HepG2 (cell line): Measurements from ENCODE around the gene CHN2. TPM values are rescaled to one million over a fixed set of nuclear protein-coding genes. Genes with fewer than 3 reads are reported as not detected.

Experiments used
- ATAC-seq: fragments of 200-7000 bp; cut with Tn5 transposase; 3 replicates; pipeline ENCODE4 v1.9.1; 2020; ENCODE audit warnings: mild to moderate bottlenecking, moderate library complexity
- BruUV-seq: library from RNA; stranded (reverse); fragments of 400-500 nt; replicated peaks from 2 replicates; lab custom pipeline; 2021; lab: Mats Ljungman, UMichigan
- CTCF ChIA-PET: fragments of 300-600 bp; formaldehyde crosslinking; extraction: SDS; loops from one replicate; lab custom pipeline; 2021; ENCODE audit warnings: low total read pairs, inconsistent platforms, low intra/inter-chr PET ratio; lab: Yijun Ruan, JAX
- POLR2A ChIA-PET: fragments of 350-600 bp; sonication (Branson Sonifier 250); formaldehyde crosslinking; loops from one replicate; lab custom pipeline; 2020; ENCODE audit warnings: antibody characterized with exemption, inconsistent platforms; lab: Yijun Ruan, JAX
- DNase-seq: peaks from one replicate; pipeline ENCODE4 v3.0.0-alpha.2; 2015; ENCODE audit warnings: low spot score
- FAIRE-seq: peaks from 3 replicates; lab custom pipeline; 2011; peaks lifted over from hg19 to GRCh38; lab: Jason Lieb, UNC
- H2AFZ ChIP-seq: one replicate; pipeline ENCODE4 v1.6.1; 2011; ENCODE audit warnings: low read length, inconsistent platforms
- H3K27ac ChIP-seq: fragments of 300-600 bp; 3 replicates; pipeline ENCODE4 v1.8.0; 2011; ENCODE audit warnings: mixed run types, mild to moderate bottlenecking, mixed read lengths, low read length, inconsistent platforms; ENCODE audit not compliant: insufficient read depth; ENCODE audit errors: extremely low read length
- H3K27me3 ChIP-seq, 2 experiments: fragments of 200-600 bp in 1 of 2; 2 replicates in 1 of 2; 3 replicates in 1 of 2; pipeline versions ENCODE4 v1.6.0 to v1.8.0; 2011; ENCODE audit warnings: low read length in 2 of 2, mild to moderate bottlenecking in 2 of 2, moderate library complexity in 2 of 2, inconsistent platforms in 1 of 2; ENCODE audit not compliant: insufficient read depth in 2 of 2, control insufficient read depth in 1 of 2
- H3K36me3 ChIP-seq, 2 experiments: fragments of 200-600 bp in 1 of 2; replicated peaks in 1 of 2; 2 replicates in 1 of 2; 3 replicates in 1 of 2; pipeline versions ENCODE4 v1.5.1 to v1.8.0; 2011; ENCODE audit warnings: low read length in 2 of 2, inconsistent platforms in 1 of 2; ENCODE audit not compliant: insufficient read depth in 2 of 2, control insufficient read depth in 1 of 2
- H3K4me1 ChIP-seq: 2 replicates; pipeline ENCODE4 v1.5.1; 2012; ENCODE audit warnings: low read length, inconsistent platforms; ENCODE audit not compliant: insufficient read depth
- H3K4me2 ChIP-seq: 2 replicates; pipeline ENCODE4 v1.6.0; 2011; ENCODE audit warnings: low read depth, low read length, inconsistent platforms
- H3K4me3 ChIP-seq, 3 experiments: fragments of 200-600 bp in 1 of 3; sonication (generic), shearing (Covaris generic) in 1 of 3; replicated peaks in 1 of 3; 2 replicates each; pipeline ENCODE4 v1.5.1; 2011 to 2016; ENCODE audit warnings: low read length in 3 of 3, inconsistent platforms in 2 of 3, low read depth in 2 of 3, mild to moderate bottlenecking in 2 of 3, control low read depth in 1 of 3, mixed read lengths in 1 of 3; ENCODE audit not compliant: insufficient read depth in 1 of 3
- H3K79me2 ChIP-seq: one replicate; pipeline ENCODE4 v1.6.1; 2011; ENCODE audit warnings: low read length, inconsistent platforms; ENCODE audit not compliant: insufficient read depth
- H3K9ac ChIP-seq: 2 replicates; pipeline ENCODE4 v1.6.0; 2011; ENCODE audit warnings: mild to moderate bottlenecking, low read depth, low read length, inconsistent platforms; ENCODE audit not compliant: insufficient read depth
- H3K9me3 ChIP-seq: 2 replicates; pipeline ENCODE4 v1.5.1; 2012; ENCODE audit warnings: mild to moderate bottlenecking, low read length
- H4K20me1 ChIP-seq: 2 replicates; pipeline ENCODE4 v1.6.0; 2011; ENCODE audit warnings: inconsistent platforms, mild to moderate bottlenecking, low read length, moderate library complexity; ENCODE audit not compliant: insufficient read depth
- ADNP ChIP-seq: sonication (generic); formaldehyde crosslinking; IDR thresholded peaks from 2 replicates; pipeline ENCODE4 v1.4.0; 2020; ENCODE audit warnings: missing genetic modification reagents
- ETV5 ChIP-seq: IDR thresholded peaks from 2 replicates; pipeline ENCODE4 v1.6.1; 2018; ENCODE audit warnings: missing biosample characterization, missing genetic modification reagents, inconsistent platforms, borderline replicate concordance
- GTF3A ChIP-seq: sonication (generic); formaldehyde crosslinking; conservative IDR thresholded peaks from 2 replicates; pipeline ENCODE4 v1.4.0; 2020; ENCODE audit warnings: mild to moderate bottlenecking, missing genetic modification reagents
- KLF11 ChIP-seq: IDR thresholded peaks from 2 replicates; pipeline ENCODE4 v1.6.1; 2016; ENCODE audit warnings: missing compliant biosample characterization
- NBN ChIP-seq: fragments of 450-650 bp; conservative IDR thresholded peaks from 2 replicates; pipeline ENCODE4 v1.6.1; 2017
- REST ChIP-seq, 2 experiments: IDR thresholded peaks; 2 replicates each; pipeline ENCODE4 v1.6.1; 2011 to 2012; ENCODE audit warnings: low read length in 2 of 2, borderline replicate concordance in 1 of 2, low read depth in 1 of 2, mild to moderate bottlenecking in 1 of 2, moderate library complexity in 1 of 2
- SRSF9 ChIP-seq: fragments of 200-400 bp; formaldehyde crosslinking; IDR thresholded peaks from 2 replicates; pipeline ENCODE4 v1.6.1; 2018; ENCODE audit warnings: borderline replicate concordance, mild to moderate bottlenecking, low read depth, low read length; ENCODE audit not compliant: insufficient read depth, poor library complexity, severe bottlenecking
- TARDBP ChIP-seq: sonication (generic); formaldehyde crosslinking; IDR thresholded peaks from 2 replicates; pipeline ENCODE4 v1.8.0; 2022; ENCODE audit warnings: mild to moderate bottlenecking, missing genetic modification reagents
- TBX2 ChIP-seq: sonication (generic); formaldehyde crosslinking; IDR thresholded peaks from 2 replicates; pipeline ENCODE4 v1.5.0; 2020; ENCODE audit warnings: missing genetic modification reagents, mild to moderate bottlenecking, borderline replicate concordance
- TRAFD1 ChIP-seq: sonication (generic); formaldehyde crosslinking; IDR thresholded peaks from 2 replicates; pipeline ENCODE4 v1.5.1; 2020; ENCODE audit warnings: missing genetic modification reagents, mild to moderate bottlenecking, borderline replicate concordance
- ZNF101 ChIP-seq: sonication (generic); formaldehyde crosslinking; IDR thresholded peaks from 2 replicates; pipeline ENCODE4 v1.4.0; 2020; ENCODE audit warnings: mild to moderate bottlenecking, low read depth, missing genetic modification reagents, borderline replicate concordance
- ZNF17 ChIP-seq: sonication (generic); formaldehyde crosslinking; IDR thresholded peaks from 2 replicates; pipeline ENCODE4 v1.5.0; 2020; ENCODE audit warnings: mild to moderate bottlenecking, missing genetic modification reagents
- WGBS: methylation state at CpG from one replicate; pipeline ENCODE4 v1.1.6; 2017; ENCODE audit warnings: low lambda C conversion rate; 5-methylcytosine and 5-hydroxymethylcytosine counted together
- in situ Hi-C: cut with HindIII; loops from 2 replicates; pipeline ENCODE4 v1.10.0; 2017; ENCODE audit warnings: low pct_unique_long_range_greater_than_20kb; ENCODE audit not compliant: extremely low pct_ligation_motif_present
- intact Hi-C: fragments of 100-400 bp; cut with micrococcal nuclease; formaldehyde crosslinking; loops from one replicate; pipeline ENCODE4 v1.10.0; 2022; ENCODE audit not compliant: unreplicated experiment
- polyA plus RNA-seq, 8 experiments: library from polyadenylated mRNA; depleted of rRNA in 3 of 8; stranded (reverse) in 7 of 8; unstranded in 1 of 8; fragments of >200 nt; fragmentation: Illumina TruSeq in 4 of 8; extraction: Trizol in 4 of 8; gene quantifications; 2 replicates each; pipeline versions ENCODE4 v1.2.1 to v1.2.3, GENCODE V29; 2011 to 2016; ENCODE audit warnings: low read depth in 4 of 8, missing spikeins in 1 of 8, mixed read lengths in 1 of 8; ENCODE audit not compliant: insufficient read depth in 1 of 8
- total RNA-seq, 5 experiments: library from RNA; depleted of rRNA; stranded (reverse); fragments of >200 nt; fragmentation: Illumina TruSeq; extraction: Trizol; gene quantifications; 2 replicates each; pipeline ENCODE4 v1.2.3, GENCODE V29; 2016; ENCODE audit warnings: low read depth in 1 of 5
- TF ChIP-seq, protein P1 (sequence below): sonication (generic); formaldehyde crosslinking; IDR thresholded peaks from 2 replicates; pipeline ENCODE4 v1.5.0; 2020; ENCODE audit warnings: mild to moderate bottlenecking, missing genetic modification reagents, borderline replicate concordance

Gene CHN2
- total and polyA plus RNA-seq, 2 of the 13 experiments (the other 11 are each of a cell fraction or from before 2014, with no cell fraction given): 23.5 to 30.5 TPM

- CTCF ChIA-PET: no interaction called here
- H3K4me2 ChIP-seq: no peak overlapping the region
- ATAC-seq (no peak), DNase-seq (no peak), FAIRE-seq (no peak)
- no peak overlapping the region for H3K4me3 ChIP-seq
- no peak overlapping the region for H3K9ac ChIP-seq
- BruUV-seq: no TSS peak
- WGBS: over 99% methylated on average over 7 of the region's 7 CpGs
- H3K36me3 ChIP-seq: no peaks in the 10 kb centered on the region
- H3K9me3 ChIP-seq: no peaks in the 10 kb centered on the region
- H3K4me1 ChIP-seq: peaks cover 75% of the 10 kb centered on the region
- in situ Hi-C loops (no loop called here), intact Hi-C loops (no loop called here)
- peaks cover 23% of the 10 kb centered on the region for H3K79me2 ChIP-seq
- no peak overlapping the region for H2AFZ ChIP-seq
- peak overlapping the region; percentile 52 for H3K27ac ChIP-seq
- POLR2A ChIA-PET: no interaction called here
- H3K27me3 ChIP-seq: no peaks in the 10 kb centered on the region
- H4K20me1 ChIP-seq: no peaks in the 10 kb centered on the region
- no peak for TF ChIP-seq ZNF101 (CRISPR knock-in tag)
- no peak for TF ChIP-seq TRAFD1 (CRISPR knock-in tag)
- no peak for TF ChIP-seq ZNF17 (CRISPR knock-in tag)
- TF ChIP-seq, protein P1, sequence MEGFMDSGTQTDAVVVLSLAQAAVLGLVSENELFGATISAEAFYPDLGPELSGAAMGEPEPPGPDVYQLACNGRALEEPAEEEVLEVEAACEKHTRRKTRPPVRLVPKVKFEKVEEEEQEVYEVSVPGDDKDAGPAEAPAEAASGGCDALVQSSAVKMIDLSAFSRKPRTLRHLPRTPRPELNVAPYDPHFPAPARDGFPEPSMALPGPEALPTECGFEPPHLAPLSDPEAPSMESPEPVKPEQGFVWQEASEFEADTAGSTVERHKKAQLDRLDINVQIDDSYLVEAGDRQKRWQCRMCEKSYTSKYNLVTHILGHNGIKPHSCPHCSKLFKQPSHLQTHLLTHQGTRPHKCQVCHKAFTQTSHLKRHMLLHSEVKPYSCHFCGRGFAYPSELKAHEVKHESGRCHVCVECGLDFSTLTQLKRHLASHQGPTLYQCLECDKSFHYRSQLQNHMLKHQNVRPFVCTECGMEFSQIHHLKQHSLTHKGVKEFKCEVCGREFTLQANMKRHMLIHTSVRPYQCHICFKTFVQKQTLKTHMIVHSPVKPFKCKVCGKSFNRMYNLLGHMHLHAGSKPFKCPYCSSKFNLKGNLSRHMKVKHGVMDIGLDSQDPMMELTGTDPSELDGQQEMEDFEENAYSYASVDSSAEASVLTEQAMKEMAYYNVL (CRISPR knock-in tag): no peak
- TF ChIP-seq KLF11 (CRISPR knock-in tag): no peak
- no peak for TF ChIP-seq TBX2 (CRISPR knock-in tag)
- TF ChIP-seq REST (IDR thresholded peaks at IDR 0.05; ENCODE audit: borderline replicate concordance in 1 of 2, low read depth in 1 of 2, low read length in 2 of 2): no peak
- TF ChIP-seq TARDBP (CRISPR knock-in tag): no peak
- TF ChIP-seq GTF3A (CRISPR knock-in tag): no peak
- no peak for TF ChIP-seq SRSF9
- no peak for TF ChIP-seq NBN
- TF ChIP-seq ADNP (CRISPR knock-in tag): no peak
- TF ChIP-seq ETV5: no peak
These were observed 136.6 kb downstream of the CHN2 start for GRCh38 chr7:29331163-29331562.
